ENCODE measurements around the gene PLXNA4. TPM values are rescaled to one million over a fixed set of nuclear protein-coding genes. Genes with fewer than 3 reads are reported as not detected.

Gene PLXNA4
- total RNA-seq, 4 donors from 2014 or later, result 1.1 to 2.8 (median 1.4) TPM

- H3K4me3 ChIP-seq, result no peak overlapping the region
Observed at GRCh38 chr7:132226046-132226956, 350.0 kb downstream of the PLXNA4 start.

DNA sequence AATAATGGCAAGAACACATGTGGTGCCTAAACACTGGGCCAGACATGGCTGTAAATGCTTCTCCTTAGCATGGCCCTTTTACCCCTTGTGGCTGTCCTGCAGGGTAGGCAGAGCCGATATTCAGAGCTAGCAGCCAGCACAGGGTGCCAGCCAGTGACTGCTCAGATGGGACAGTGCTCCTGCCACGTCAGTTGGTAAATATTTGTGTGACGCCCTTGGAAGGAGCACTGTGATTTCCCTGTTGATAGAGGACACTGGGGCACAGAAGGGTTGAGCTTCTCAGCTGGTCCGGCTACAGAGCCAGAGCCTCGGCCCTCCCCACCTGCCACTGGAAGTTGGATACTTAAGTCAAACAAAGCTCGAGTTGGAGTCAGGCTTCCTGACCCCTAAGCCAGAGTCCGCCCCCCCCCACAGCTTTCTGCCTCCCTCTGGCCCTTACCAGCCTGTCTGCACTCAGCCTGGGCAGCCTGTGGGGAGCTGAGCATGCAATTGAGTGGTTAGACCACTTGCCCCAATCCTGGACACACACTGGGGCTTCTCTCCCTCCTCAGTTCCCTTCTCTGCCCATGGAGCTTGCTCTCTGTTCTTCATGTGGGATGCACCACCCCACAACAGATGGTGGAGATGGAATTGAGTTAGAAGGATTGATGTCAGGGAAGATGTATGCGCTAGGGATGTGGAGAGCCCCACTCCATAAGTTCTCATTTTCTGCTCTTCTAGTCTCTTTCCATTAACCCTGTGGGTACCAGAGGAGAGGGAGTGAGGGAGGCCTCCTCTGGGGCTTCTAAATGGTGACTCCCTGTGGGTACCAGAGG, 350.8 kb downstream of the PLXNA4 start:
- peak; percentile 24 for DNase-seq
- H3K27ac ChIP-seq, result no peak overlapping the region
- TF ChIP-seq POLR2A (IDR thresholded peaks at IDR 0.05) (no peak), POLR2AphosphoS5 (IDR thresholded peaks at IDR 0.05) (no peak), EP300 (IDR thresholded peaks at IDR 0.05; ENCODE audit: low read depth) (no peak)
- TF ChIP-seq, protein P1, sequence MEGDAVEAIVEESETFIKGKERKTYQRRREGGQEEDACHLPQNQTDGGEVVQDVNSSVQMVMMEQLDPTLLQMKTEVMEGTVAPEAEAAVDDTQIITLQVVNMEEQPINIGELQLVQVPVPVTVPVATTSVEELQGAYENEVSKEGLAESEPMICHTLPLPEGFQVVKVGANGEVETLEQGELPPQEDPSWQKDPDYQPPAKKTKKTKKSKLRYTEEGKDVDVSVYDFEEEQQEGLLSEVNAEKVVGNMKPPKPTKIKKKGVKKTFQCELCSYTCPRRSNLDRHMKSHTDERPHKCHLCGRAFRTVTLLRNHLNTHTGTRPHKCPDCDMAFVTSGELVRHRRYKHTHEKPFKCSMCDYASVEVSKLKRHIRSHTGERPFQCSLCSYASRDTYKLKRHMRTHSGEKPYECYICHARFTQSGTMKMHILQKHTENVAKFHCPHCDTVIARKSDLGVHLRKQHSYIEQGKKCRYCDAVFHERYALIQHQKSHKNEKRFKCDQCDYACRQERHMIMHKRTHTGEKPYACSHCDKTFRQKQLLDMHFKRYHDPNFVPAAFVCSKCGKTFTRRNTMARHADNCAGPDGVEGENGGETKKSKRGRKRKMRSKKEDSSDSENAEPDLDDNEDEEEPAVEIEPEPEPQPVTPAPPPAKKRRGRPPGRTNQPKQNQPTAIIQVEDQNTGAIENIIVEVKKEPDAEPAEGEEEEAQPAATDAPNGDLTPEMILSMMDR (IDR thresholded peaks at IDR 0.05), result no peak
- no peaks in the 10 kb centered on the region for H3K27me3 ChIP-seq
- intact Hi-C loops (cut with DNase I; ENCODE audit: low total_unique reads), result no loop called here
- no peaks in the 10 kb centered on the region for H3K4me1 ChIP-seq
- no peak overlapping the region for H3K4me3 ChIP-seq
- in situ Hi-C loops (cut with MboI; ENCODE audit: low pct_ligation_motif_present in 1 of 4, low pct_unique_long_range_greater_than_20kb in 1 of 4, low sequenced_read_pairs in 3 of 4), result no loop called here
- no peaks in the 10 kb centered on the region for H3K9me3 ChIP-seq
- WGBS, 2 donors (ENCODE audit: low coverage in 1 of 2), result 54 to 69% methylated on average over 2 to 7 of the region's 8 CpGs
- H3K36me3 ChIP-seq, result no peaks in the 10 kb centered on the region

More at GRCh38 chr7:132226046-132226956, 350.0 kb downstream of the PLXNA4 start:
- WGBS, 2 donors (ENCODE audit: low coverage in 1 of 2), result 89% methylated on average over 11 of the region's 11 CpGs; no CpG with 5 or more reads in 1 of the 2 donors
- intact Hi-C loops (cut with DNase I; ENCODE audit: low total_unique reads) (no loop called here), in situ Hi-C loops (cut with MboI; ENCODE audit: low pct_ligation_motif_present in 1 of 4, low pct_unique_long_range_greater_than_20kb in 1 of 4, low sequenced_read_pairs in 3 of 4) (no loop called here)
- Histone ChIP-seq H3K27ac (no peak overlapping the region), H3K4me1 (no peaks in the 10 kb centered on the region), H3K36me3 (no peaks in the 10 kb centered on the region), H3K9me3 (no peaks in the 10 kb centered on the region), H3K27me3 (no peaks in the 10 kb centered on the region)
- TF ChIP-seq EP300 (IDR thresholded peaks at IDR 0.05; ENCODE audit: low read depth) (no peak), POLR2A (IDR thresholded peaks at IDR 0.05) (no peak), POLR2AphosphoS5 (IDR thresholded peaks at IDR 0.05) (no peak)
- TF ChIP-seq, protein P1 (IDR thresholded peaks at IDR 0.05), result no peak
- DNase-seq, result no peak

- H3K36me3 ChIP-seq, result no peaks in the 10 kb centered on the region
- H3K27ac ChIP-seq, result no peak overlapping the region
- in situ Hi-C loops (cut with MboI; ENCODE audit: low pct_ligation_motif_present in 1 of 4, low pct_unique_long_range_greater_than_20kb in 1 of 4, low sequenced_read_pairs in 3 of 4), result no loop called here
- no peak for DNase-seq
- no peaks in the 10 kb centered on the region for H3K9me3 ChIP-seq
- H3K4me3 ChIP-seq, result no peak overlapping the region
- H3K4me1 ChIP-seq, result no peaks in the 10 kb centered on the region
- no peak for TF ChIP-seq POLR2A (IDR thresholded peaks at IDR 0.05)
- TF ChIP-seq, protein P1 (IDR thresholded peaks at IDR 0.05), result no peak
- no peak for TF ChIP-seq POLR2AphosphoS5 (IDR thresholded peaks at IDR 0.05)
- no peak for TF ChIP-seq EP300 (IDR thresholded peaks at IDR 0.05; ENCODE audit: low read depth)
- H3K27me3 ChIP-seq, result no peaks in the 10 kb centered on the region
- intact Hi-C loops (cut with DNase I; ENCODE audit: low total_unique reads), result no loop called here
Observed at GRCh38 chr7:132221356-132221755, 354.9 kb downstream of the PLXNA4 start.

GRCh38 chr7:132220060-132220459, 356.2 kb downstream of the PLXNA4 start:
- no peak for DNase-seq
- Histone ChIP-seq H3K27ac (no peak overlapping the region), H3K4me3 (no peak overlapping the region), H3K4me1 (no peaks in the 10 kb centered on the region), H3K27me3 (no peaks in the 10 kb centered on the region), H3K9me3 (no peaks in the 10 kb centered on the region), H3K36me3 (no peaks in the 10 kb centered on the region)
- intact Hi-C loops (cut with DNase I; ENCODE audit: low total_unique reads) (no loop called here), in situ Hi-C loops (cut with MboI; ENCODE audit: low pct_ligation_motif_present in 1 of 4, low pct_unique_long_range_greater_than_20kb in 1 of 4, low sequenced_read_pairs in 3 of 4) (no loop called here)
- TF ChIP-seq EP300 (IDR thresholded peaks at IDR 0.05; ENCODE audit: low read depth) (no peak), POLR2AphosphoS5 (IDR thresholded peaks at IDR 0.05) (no peak), POLR2A (IDR thresholded peaks at IDR 0.05) (no peak)
- TF ChIP-seq, protein P1 (IDR thresholded peaks at IDR 0.05), result no peak
- WGBS, 2 donors (ENCODE audit: low coverage in 1 of 2), result 97 to 100% methylated on average over 1 of the region's 1 CpG
